ENCODE results near the gene CDH23.

The CDH23 gene

DNA sequence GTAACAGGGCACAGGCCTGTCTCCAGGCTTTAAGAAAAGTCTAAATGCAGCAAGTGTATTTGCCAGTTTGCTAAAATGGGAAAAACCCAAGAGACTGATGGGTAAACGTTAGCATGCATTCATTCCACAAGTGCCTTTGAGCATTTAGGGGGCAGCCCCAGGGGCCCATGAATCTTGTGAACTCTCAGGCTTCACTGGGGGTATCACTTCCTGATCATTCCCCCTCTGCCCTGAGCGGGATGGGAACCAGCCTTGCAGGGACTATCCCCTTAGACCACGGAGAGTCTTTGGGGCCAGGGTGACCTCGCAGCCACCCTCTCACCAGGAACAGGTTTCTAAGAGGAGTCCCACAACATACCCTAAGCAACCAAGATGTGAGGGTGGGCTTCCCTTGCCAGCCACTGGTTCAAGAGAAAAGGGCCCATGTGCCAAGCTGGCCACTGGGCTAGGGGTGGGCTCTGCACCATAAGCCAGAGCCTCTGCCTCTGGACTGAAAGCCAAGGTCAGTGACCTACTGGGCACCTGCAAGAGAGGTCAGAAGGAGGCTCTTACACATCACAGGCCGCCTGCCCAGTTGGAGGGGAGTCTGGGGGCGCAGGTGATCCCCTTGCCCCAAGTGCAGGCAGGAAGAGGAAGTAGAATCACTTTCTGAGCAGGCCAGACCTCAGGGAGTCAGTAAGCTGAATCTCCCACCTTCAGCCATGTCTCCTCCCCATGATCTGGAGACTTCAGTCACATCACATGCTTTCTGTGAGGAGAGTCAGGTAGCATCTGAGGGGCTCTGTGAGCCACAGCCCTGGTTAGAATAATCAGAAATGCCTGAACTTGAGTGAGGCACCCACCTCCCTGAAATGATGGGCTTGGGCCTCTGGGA is 247.8 kb downstream of the CDH23 start:
- Histone ChIP-seq H3K4me1 (ENCODE audit: insufficient read depth, insufficient read length) (peaks cover 18% of the 10 kb centered on the region), H3K27me3 (ENCODE audit: insufficient read depth, insufficient read length) (no peaks in the 10 kb centered on the region), H3K36me3 (ENCODE audit: insufficient read depth, insufficient read length, low read length) (no peaks in the 10 kb centered on the region), H3K9me3 (ENCODE audit: insufficient read depth, low read length) (no peaks in the 10 kb centered on the region), H3K9ac (ENCODE audit: insufficient read length, low read depth) (no peak overlapping the region), H3K4me3 (ENCODE audit: insufficient read length, low read depth) (no peak overlapping the region)
- DNase-seq (ENCODE audit: low read depth, low spot score): no peak
- no peak for TF ChIP-seq SUZ12 (IDR thresholded peaks at IDR 0.05; ENCODE audit: extremely low read depth, insufficient read depth, insufficient read length)
- no peak for TF ChIP-seq ZNF274 (IDR thresholded peaks at IDR 0.05; ENCODE audit: low read depth, low read length)

DNA sequence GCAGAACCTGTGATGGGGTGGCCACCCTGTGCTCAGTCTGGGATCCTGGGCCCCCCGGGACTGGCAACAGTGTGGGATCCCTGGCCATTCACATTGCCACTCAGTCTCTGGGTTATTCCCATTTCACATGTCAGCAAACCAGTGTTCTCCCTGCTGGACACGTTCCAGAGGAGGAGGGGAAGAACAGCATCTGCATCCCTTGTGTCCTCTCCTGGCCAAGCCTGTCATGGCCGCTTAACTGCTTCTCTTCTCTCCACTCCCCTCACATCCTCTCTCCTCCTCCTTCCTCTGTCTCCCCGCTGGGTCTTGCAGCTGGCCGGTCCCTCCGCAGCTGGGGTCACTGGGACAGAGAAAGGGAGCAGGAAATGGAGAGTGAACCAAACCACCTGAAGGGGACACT is 248.5 kb downstream of the CDH23 start:
- Histone ChIP-seq H3K4me1 (ENCODE audit: insufficient read depth, insufficient read length) (peaks cover 18% of the 10 kb centered on the region), H3K36me3 (ENCODE audit: insufficient read depth, insufficient read length, low read length) (no peaks in the 10 kb centered on the region), H3K9ac (ENCODE audit: insufficient read length, low read depth) (no peak overlapping the region), H3K9me3 (ENCODE audit: insufficient read depth, low read length) (no peaks in the 10 kb centered on the region), H3K4me3 (ENCODE audit: insufficient read length, low read depth) (no peak overlapping the region), H3K27me3 (ENCODE audit: insufficient read depth, insufficient read length) (no peaks in the 10 kb centered on the region)
- DNase-seq (ENCODE audit: low read depth, low spot score): no peak
- no peak for TF ChIP-seq YY1 (IDR thresholded peaks at IDR 0.05; ENCODE audit: insufficient read depth, insufficient read length)
- no peak for TF ChIP-seq SUZ12 (IDR thresholded peaks at IDR 0.05; ENCODE audit: extremely low read depth, insufficient read depth, insufficient read length)
- TF ChIP-seq ZNF274 (IDR thresholded peaks at IDR 0.05; ENCODE audit: low read depth, low read length): no peak

DNA sequence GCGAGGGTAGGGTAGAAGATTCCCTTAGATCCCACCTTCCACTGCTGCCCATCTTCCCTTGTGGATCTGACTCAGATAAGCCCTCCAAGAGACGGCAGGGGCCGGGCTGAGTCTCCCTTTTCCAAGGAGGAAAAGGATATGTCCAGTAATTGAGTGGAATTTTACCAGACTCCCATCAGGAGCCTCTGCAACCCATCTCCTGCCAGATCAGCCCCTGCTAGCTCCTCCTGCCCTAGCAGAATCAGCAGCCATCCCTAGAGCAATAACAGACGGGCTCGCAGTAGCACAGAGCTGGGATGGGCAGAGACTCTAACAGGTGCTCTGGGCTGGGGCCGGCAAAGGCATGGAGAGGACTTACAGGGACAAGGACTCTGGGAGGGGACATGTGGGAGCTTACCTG is 249.3 kb downstream of the CDH23 start:
- no peak for DNase-seq (ENCODE audit: low read depth, low spot score)
- TF ChIP-seq YY1 (IDR thresholded peaks at IDR 0.05; ENCODE audit: insufficient read depth, insufficient read length) (no peak), SUZ12 (IDR thresholded peaks at IDR 0.05; ENCODE audit: extremely low read depth, insufficient read depth, insufficient read length) (no peak), ZNF274 (IDR thresholded peaks at IDR 0.05; ENCODE audit: low read depth, low read length) (no peak)
- Histone ChIP-seq H3K9ac (ENCODE audit: insufficient read length, low read depth) (no peak overlapping the region), H3K36me3 (ENCODE audit: insufficient read depth, insufficient read length, low read length) (no peaks in the 10 kb centered on the region), H3K27me3 (ENCODE audit: insufficient read depth, insufficient read length) (peaks cover 4% of the 10 kb centered on the region), H3K4me3 (ENCODE audit: insufficient read length, low read depth) (no peak overlapping the region), H3K4me1 (ENCODE audit: insufficient read depth, insufficient read length) (peaks cover 16% of the 10 kb centered on the region), H3K9me3 (ENCODE audit: insufficient read depth, low read length) (no peaks in the 10 kb centered on the region)

DNA sequence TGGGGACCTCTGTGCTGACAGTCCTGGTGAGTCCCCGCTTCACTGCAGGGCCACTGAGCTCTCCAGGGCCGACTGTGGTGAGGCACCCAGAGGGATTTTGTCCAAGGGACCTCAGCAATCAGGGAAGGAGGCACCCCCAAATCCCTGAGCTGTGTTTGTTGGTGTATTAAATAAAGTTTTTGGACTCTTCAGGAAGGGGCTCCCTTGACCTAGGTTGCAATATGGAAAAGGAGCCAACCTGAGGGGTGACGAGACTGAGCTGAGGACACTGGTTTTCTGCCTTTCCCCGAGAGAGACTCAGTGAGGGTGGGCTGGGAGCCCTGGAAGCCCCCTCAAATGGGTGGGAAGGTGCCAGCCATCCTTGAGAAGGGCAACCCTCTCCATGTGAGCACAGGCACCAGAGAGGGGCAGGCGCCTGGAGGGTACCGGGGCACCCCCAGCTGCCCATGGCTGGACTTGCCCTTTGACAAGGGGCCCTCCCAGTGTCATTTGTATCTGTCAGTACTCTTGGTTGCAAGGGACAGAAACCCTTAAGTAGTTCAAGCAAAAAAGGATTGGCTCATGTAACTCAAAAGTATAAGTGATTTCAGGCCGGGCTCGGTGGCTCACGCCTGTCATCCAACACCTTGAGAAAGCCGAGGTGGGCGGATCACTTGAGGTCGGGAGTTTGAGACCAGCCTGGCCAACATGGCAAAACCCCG is 250.0 kb downstream of the CDH23 start:
- TF ChIP-seq SUZ12 (IDR thresholded peaks at IDR 0.05; ENCODE audit: extremely low read depth, insufficient read depth, insufficient read length): no peak
- no peak for TF ChIP-seq ZNF274 (IDR thresholded peaks at IDR 0.05; ENCODE audit: low read depth, low read length)
- no peak for TF ChIP-seq YY1 (IDR thresholded peaks at IDR 0.05; ENCODE audit: insufficient read depth, insufficient read length)
- H3K36me3 ChIP-seq (ENCODE audit: insufficient read depth, insufficient read length, low read length): no peaks in the 10 kb centered on the region
- no peak for DNase-seq (ENCODE audit: low read depth, low spot score)
- H3K27me3 ChIP-seq (ENCODE audit: insufficient read depth, insufficient read length): peaks cover 8% of the 10 kb centered on the region
- no peaks in the 10 kb centered on the region for H3K9me3 ChIP-seq (ENCODE audit: insufficient read depth, low read length)
- H3K4me3 ChIP-seq (ENCODE audit: insufficient read length, low read depth): no peak overlapping the region
- H3K9ac ChIP-seq (ENCODE audit: insufficient read length, low read depth): no peak overlapping the region
- H3K4me1 ChIP-seq (ENCODE audit: insufficient read depth, insufficient read length): peaks cover 12% of the 10 kb centered on the region

DNA sequence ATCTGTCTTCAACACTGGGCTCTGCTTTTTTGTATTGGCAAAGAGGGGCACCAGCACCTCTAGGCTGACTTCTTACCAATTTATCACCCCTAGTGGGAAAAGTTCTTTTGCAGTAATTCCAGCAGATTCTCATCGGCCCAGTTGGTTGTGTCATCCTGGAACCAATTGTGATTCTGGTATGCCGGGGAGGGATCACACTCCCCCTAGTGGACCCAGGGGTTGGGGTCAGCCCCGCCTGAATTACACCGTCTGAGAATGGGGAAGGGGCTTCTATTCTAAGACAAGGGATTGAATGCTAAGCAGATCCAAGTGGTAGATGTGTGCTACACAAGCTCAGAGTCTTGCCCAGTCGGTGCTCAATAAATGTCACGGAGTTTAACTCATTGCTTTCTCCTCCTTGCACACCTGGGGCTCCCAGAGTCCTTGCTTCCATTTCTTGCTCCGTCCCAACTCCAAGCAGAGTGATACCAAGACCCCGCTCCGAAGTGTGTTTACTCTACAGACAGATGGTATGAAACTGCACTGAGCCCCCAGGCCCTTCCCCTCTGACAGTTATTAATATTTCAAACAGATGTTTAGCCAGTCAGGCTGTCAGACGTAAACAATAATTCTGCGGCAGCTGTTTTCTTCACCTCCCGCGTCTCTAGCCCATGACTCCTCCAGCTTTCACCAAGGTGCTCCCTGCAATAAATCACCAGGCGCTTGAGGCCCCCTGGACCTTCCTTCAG is 251.0 kb downstream of the CDH23 start:
- no peak for TF ChIP-seq YY1 (IDR thresholded peaks at IDR 0.05; ENCODE audit: insufficient read depth, insufficient read length)
- TF ChIP-seq ZNF274 (IDR thresholded peaks at IDR 0.05; ENCODE audit: low read depth, low read length): no peak
- no peak for TF ChIP-seq SUZ12 (IDR thresholded peaks at IDR 0.05; ENCODE audit: extremely low read depth, insufficient read depth, insufficient read length)
- DNase-seq (ENCODE audit: low read depth, low spot score): no peak
- no peak overlapping the region for H3K4me3 ChIP-seq (ENCODE audit: insufficient read length, low read depth)
- H3K9me3 ChIP-seq (ENCODE audit: insufficient read depth, low read length): no peaks in the 10 kb centered on the region
- H3K9ac ChIP-seq (ENCODE audit: insufficient read length, low read depth): no peak overlapping the region
- no peaks in the 10 kb centered on the region for H3K36me3 ChIP-seq (ENCODE audit: insufficient read depth, insufficient read length, low read length)
- peaks cover 12% of the 10 kb centered on the region for H3K27me3 ChIP-seq (ENCODE audit: insufficient read depth, insufficient read length)
- H3K4me1 ChIP-seq (ENCODE audit: insufficient read depth, insufficient read length): peaks cover 11% of the 10 kb centered on the region

DNA sequence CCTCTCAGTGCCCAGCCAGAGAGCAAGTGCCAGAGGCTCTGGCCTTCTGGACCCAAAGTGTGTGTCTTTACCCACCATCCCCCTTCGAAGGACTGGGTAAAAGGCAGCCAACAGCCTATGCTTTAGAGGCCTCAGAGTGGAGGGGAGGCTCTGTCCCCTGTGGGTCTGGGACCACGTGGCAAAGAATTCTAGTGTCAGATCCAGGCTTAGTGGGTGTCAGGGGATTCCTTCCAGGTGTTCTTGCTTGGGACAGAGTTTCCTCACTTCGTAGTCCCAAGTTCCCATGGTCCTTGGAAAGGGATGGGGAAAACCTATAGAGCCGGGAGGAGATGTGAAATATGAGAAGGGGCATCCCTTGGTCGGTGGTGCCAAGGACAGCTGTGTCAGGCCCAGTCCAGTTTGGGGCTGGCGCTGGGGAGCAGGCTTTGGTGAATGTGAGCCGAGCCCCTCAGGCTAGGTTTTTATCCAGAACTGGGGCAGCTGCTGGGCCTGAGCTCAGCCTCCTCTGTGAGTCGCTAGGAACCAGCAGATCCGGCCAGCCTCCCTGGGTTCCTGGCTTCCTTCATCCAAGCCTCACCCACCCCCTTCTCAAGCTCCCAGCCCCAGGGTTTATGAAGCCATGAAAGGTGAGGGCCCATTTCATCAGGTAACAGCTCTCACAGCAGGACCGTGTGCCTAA is 251.7 kb downstream of the CDH23 start:
- H3K4me1 ChIP-seq (ENCODE audit: insufficient read depth, insufficient read length): peaks cover 4% of the 10 kb centered on the region
- no peak for DNase-seq (ENCODE audit: low read depth, low spot score)
- peaks cover 17% of the 10 kb centered on the region for H3K27me3 ChIP-seq (ENCODE audit: insufficient read depth, insufficient read length)
- no peak overlapping the region for H3K4me3 ChIP-seq (ENCODE audit: insufficient read length, low read depth)
- no peak overlapping the region for H3K9ac ChIP-seq (ENCODE audit: insufficient read length, low read depth)
- no peaks in the 10 kb centered on the region for H3K9me3 ChIP-seq (ENCODE audit: insufficient read depth, low read length)
- TF ChIP-seq YY1 (IDR thresholded peaks at IDR 0.05; ENCODE audit: insufficient read depth, insufficient read length) (no peak), ZNF274 (IDR thresholded peaks at IDR 0.05; ENCODE audit: low read depth, low read length) (no peak), SUZ12 (IDR thresholded peaks at IDR 0.05; ENCODE audit: extremely low read depth, insufficient read depth, insufficient read length) (no peak)
- no peaks in the 10 kb centered on the region for H3K36me3 ChIP-seq (ENCODE audit: insufficient read depth, insufficient read length, low read length)

Measured in NT2/D1 (cell line).